ENCODE results near the gene MED27.

MED27 gene

GRCh38 chr9:131927091-131927490 is 152.6 kb downstream of the MED27 start:
- H3K4me3 ChIP-seq (ENCODE audit: low read depth, low read length) = no peak overlapping the region

GRCh38 chr9:131926360-131926922 is 153.2 kb downstream of the MED27 start:
- Histone ChIP-seq H3K4me3 (ENCODE audit: low read depth, low read length) (no peak overlapping the region), H3K4me1 (ENCODE audit: control insufficient read depth, insufficient read depth, low read length) (no peaks in the 10 kb centered on the region), H3K36me3 (ENCODE audit: control insufficient read depth in 2 of 2, insufficient read depth in 1 of 2, low read length in 2 of 2) (no peaks in the 10 kb centered on the region), H3K9me3 (ENCODE audit: control insufficient read depth, insufficient read depth, low read depth, low read length) (no peaks in the 10 kb centered on the region), H3K27ac (ENCODE audit: extremely low read depth, low read depth, low read length) (no peak overlapping the region)
- TF ChIP-seq ZNF76 (tag by site-specific recombination; IDR thresholded peaks at IDR 0.05; ENCODE audit: borderline replicate concordance, low read depth) = no peak
- no peak for TF ChIP-seq GLIS1 (tag by site-specific recombination; IDR thresholded peaks at IDR 0.05)
- no peak for TF ChIP-seq PRDM10 (tag by site-specific recombination; IDR thresholded peaks at IDR 0.05)
- no peak for TF ChIP-seq ZFP41 (tag by site-specific recombination; IDR thresholded peaks at IDR 0.05; ENCODE audit: borderline replicate concordance)
- no peak for TF ChIP-seq BCL11B (tag by site-specific recombination; IDR thresholded peaks at IDR 0.05; ENCODE audit: low read depth)
- no peak for TF ChIP-seq ZNF416 (tag by site-specific recombination; IDR thresholded peaks at IDR 0.05)
- no peak for TF ChIP-seq ZBTB48 (tag by site-specific recombination; IDR thresholded peaks at IDR 0.05)
- no peak for TF ChIP-seq WT1 (tag by site-specific recombination; IDR thresholded peaks at IDR 0.05)
- no peak for TF ChIP-seq SP7 (tag by site-specific recombination; IDR thresholded peaks at IDR 0.05)
- POLR2A ChIA-PET = no interaction called here
- CTCF ChIA-PET = interaction anchor here (0.6 to 1.3 kb wide), 3 partner anchors 32 to 310 kb away, joined by 3 to 5 read pairs (median 3); no protein-coding TSS in a partner anchor

More at GRCh38 chr9:131927091-131927490, 152.6 kb downstream of the MED27 start:
- Histone ChIP-seq H3K4me1 (ENCODE audit: control insufficient read depth, insufficient read depth, low read length) (no peaks in the 10 kb centered on the region), H3K9me3 (ENCODE audit: control insufficient read depth, insufficient read depth, low read depth, low read length) (no peaks in the 10 kb centered on the region), H3K27ac (ENCODE audit: extremely low read depth, low read depth, low read length) (no peak overlapping the region), H3K36me3 (ENCODE audit: control insufficient read depth in 2 of 2, insufficient read depth in 1 of 2, low read length in 2 of 2) (no peaks in the 10 kb centered on the region)
- ChIA-PET POLR2A (no interaction called here), CTCF (interaction anchor here (0.6 kb wide), 1 partner anchor 31 kb away, joined by 3 read pairs; no protein-coding TSS in a partner anchor)
- TF ChIP-seq PRDM10 (tag by site-specific recombination; IDR thresholded peaks at IDR 0.05) (no peak), ZNF555 (tag by site-specific recombination; conservative IDR thresholded peaks at IDR 0.05) (no peak), ZNF211 (tag by site-specific recombination; IDR thresholded peaks at IDR 0.05; ENCODE audit: low read depth) (no peak), ZNF677 (tag by site-specific recombination; IDR thresholded peaks at IDR 0.05) (no peak), ZFP69B (tag by site-specific recombination; IDR thresholded peaks at IDR 0.05) (no peak), ZNF133 (tag by site-specific recombination; IDR thresholded peaks at IDR 0.05) (no peak), ZNF596 (tag by site-specific recombination; IDR thresholded peaks at IDR 0.05) (no peak), ZNF571 (tag by site-specific recombination; IDR thresholded peaks at IDR 0.05) (no peak), ZBTB17 (tag by site-specific recombination; IDR thresholded peaks at IDR 0.05) (no peak), HOXC10 (CRISPR knock-in tag; IDR thresholded peaks at IDR 0.05) (no peak), ZBTB20 (tag by site-specific recombination; IDR thresholded peaks at IDR 0.05) (no peak), ZNF366 (tag by site-specific recombination; conservative IDR thresholded peaks at IDR 0.05) (no peak), ZNF404 (tag by site-specific recombination; IDR thresholded peaks at IDR 0.05) (no peak), ZNF623 (tag by site-specific recombination; IDR thresholded peaks at IDR 0.05) (no peak), ZNF704 (tag by site-specific recombination; IDR thresholded peaks at IDR 0.05) (no peak)

Data from HEK293 (cell line).